CD4-positive, alpha-beta T cell treated with Interleukin-10 for 1 hour (primary cell): ENCODE measurements around the gene DBNL.
"Not testable (repeated sequence)": the region's sequence is repeated elsewhere in the genome, so short reads cannot be mapped to it uniquely, and the experiment has no call there.

Experiments used
- DNase-seq: peaks from one replicate; pipeline ENCODE4 v3.0.0-alpha.2; 2020

DBNL gene

DNA sequence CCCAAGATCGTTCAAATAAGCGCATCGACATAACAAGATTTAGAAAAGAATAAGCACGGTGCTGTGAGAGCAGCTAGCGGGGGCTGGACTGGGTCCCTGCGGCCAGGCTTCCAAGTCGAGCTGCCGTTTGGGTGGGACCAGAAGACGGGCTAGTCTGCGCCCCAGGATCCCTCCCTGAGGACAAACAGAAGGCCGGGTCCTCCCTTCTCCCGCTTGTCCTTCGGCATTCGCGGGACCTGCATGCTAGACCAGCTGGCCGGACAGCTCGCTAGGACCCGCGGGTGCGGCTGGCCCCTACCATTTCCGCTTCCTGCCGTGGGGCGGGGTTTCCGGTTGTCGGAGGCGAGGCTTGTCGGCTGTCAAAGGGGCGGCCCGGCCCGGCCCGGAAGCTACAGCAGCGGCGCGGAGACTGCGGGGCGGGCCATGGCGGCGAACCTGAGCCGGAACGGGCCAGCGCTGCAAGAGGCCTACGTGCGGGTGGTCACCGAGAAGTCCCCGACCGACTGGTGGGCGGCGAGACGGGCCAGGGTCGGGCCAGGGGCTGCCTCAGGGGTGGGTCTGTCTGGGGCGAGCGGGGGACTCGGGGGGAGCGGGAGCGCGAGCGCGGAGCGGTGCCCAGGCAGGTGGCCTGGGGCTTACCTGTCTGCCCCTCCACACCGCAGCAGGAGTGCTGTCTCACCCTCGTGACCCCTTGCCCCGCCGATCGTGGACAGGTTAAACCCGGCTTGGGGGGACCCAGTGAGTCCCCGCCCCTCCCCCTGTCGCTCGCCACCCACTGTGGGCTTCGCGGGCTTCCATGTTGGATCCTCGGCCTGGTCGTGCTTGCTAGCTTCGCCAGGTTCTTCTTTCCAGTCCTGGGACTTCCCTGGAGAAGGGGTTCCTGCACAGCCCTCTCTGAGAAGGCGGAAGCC lies at the start of gene DBNL:
Gene DBNL (plus strand): TSS at position 388 of the 911 bp plus-strand sequence. CDS start 36 bp downstream, at position 424.
- DNase-seq = peak; percentile 87

DNA sequence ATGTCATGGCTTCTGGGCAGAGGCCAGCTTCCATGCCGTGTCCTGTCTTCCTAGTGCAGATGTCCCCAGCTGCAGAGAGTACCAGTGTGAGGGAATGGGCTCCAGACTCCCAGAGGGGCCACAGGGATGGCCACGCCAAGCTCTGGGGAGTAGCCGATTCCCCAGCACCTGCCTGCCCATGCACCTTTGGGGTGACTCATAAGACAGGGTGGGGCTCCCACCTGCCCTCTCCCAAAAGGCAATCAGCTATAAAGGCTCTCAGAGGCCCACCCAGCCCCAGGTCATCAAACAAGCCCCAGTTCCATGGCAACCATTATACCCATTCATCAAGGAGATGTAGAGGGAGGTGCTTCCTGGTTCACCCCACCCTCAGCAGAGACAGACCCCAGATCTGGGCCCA lies 47.0 kb upstream of the DBNL start, which contains the start of gene SPDYE1:
Gene SPDYE1 (plus strand): TSS at position 366 of the 400 bp plus-strand sequence. CDS start 2,053 bp downstream, outside the sequence.
- not testable (repeated sequence) for DNase-seq

DNA sequence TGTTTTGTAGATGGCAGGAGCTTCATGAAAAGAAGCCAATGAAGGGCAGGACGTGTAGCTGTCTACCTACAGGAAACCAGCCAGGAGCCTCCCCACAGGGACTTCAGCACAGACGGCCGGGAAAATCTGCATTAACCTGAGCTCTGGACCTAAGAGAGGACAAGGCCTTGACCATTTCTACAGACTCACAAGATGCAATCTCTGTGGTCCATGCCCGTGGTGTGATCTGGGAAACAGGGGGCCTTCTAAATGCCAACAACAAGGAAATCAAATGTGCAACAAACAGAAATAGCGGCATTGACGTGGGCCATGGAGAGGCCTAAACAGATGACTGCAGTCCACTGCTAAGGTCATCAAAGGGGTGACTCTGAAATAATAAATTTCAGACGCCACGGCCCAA lies 32.4 kb upstream of the DBNL start:
- not testable (repeated sequence) for DNase-seq

DNA sequence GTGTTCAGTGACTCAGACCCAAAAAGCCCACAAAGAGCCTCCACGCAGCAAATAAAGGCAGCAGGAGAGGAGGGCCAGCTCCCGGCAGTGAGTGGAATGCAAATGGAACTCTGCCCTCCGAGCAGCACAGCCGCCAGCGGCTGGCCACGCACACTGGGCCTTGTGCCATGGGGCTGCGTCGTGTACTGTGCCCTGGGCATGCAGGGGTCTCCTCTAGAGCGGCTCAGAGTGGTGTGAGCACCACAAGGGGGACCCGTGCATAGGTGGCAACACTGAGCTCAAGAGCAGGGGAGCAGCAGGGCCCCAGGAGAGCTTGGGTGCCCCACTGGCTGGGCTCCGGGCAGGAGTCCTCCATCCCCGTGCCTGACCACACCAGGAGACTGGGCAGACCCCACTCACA lies 29.4 kb upstream of the DBNL start:
- DNase-seq = not testable (repeated sequence)

DNA sequence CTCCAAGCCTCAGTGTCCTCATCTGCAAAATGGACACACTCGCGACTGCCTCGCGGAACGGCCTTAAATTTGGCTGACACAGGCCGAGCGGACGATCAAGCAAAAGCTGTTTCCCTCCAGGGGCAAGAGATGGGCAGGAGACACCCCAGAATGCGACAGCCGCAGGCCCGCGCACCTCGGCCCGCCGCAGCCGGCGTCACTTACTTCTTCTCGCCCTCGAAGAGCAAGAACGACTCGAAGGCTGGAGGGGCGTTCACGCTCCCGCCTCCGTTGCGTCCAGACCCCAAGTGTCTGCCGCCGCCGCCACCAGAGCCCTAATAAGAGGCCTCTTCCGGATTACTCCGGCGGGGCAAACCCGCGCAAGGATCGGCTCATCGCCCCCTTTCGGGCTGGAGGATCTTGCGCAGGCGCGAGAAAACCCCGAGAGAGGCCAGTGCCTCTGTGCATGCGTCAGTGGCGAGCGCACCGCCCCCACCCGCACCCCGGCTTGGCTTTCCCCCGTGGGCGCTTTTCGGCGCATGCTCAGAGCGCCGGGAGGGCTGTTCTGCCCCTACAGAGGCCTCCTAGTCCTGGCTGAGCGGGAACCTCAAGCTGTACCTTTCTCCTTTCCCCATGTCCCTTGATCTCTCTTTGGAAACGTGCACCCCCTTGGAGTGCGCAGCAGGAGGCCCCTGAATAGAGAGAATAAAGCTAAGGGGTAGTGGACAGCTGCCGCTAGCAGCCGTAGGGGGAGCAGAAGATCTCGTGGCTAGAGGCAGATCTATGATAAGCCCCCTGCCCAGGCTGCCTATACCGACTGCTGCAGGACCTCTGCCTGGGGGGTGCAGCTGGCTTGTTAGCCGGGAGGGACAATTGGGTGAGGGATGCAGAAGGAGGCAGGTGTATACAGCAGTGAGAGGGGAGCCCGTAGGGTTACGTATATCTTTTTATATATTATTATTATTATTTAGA lies 25.4 kb upstream of the DBNL start:
- peak; percentile 100 for DNase-seq

DNA sequence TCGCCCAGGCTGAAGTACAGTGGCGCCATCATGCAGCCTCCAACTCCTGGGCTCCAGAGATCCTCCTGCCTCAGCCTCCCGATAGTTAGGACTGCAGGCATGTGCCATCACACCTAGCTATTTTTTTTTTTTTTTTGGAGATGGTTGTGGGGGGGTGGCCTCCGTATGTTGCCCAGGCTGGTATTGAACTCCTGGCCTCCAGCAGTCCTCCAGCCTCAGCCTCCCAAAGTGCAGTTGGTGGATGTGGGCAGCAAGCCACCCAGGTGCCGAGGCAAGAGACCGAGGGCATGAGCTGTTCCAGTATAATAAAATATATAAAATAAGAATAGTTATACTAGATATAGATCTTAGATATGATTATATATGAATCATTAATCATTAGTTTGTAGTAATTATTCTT lies 24.7 kb upstream of the DBNL start:
- not testable (repeated sequence) for DNase-seq

DNA sequence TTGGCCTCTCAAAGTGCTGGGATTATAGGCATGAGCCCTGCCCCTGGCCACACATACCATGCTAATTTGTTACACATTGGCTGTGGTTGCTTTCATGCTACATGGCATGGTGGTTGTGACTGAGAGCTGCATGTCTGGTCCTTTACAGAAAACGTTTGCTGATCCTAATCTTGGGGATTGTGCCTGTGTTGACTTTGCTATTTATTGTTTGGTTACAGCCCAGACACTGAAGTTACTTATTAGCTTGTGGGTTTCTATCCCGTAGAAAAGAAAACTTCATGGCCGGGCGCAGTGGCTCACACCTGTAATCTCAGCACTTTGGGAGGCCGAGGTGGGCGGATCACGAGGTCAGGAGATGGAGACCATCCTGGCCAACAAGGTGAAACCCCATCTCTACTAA lies 22.4 kb upstream of the DBNL start:
- DNase-seq = not testable (repeated sequence)

DNA sequence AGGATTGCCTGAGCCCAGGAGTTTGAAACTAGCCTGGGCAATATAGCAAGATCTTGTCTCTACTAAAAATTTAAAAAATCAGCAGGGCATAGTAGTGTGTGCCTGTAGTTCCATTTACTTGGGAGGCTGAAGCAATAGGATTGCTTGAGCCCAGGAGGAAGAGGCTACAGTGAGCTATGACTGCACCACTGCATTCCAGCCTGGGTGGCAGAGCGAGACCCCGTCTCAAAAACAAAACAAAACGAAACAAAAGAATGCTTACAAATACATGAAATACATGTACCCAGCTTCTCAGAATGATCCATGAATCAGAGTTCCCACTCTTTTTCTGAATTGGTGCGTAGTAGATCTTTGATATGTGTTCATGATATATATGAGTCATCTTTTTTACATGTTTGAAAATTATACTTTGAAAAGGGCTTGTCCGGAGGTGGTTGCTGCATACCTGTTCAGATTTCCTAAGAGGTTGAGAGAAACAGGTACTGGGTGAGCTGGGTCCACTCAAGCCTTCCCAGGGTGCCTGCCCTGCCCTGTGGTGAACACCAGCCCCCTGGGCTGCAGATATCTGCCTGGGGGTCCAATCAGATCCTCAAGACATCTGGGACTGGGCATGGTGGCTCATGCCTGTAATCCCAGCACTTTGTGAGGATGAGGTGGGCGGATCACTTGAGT lies 21.6 kb upstream of the DBNL start:
- not testable (repeated sequence) for DNase-seq

DNA sequence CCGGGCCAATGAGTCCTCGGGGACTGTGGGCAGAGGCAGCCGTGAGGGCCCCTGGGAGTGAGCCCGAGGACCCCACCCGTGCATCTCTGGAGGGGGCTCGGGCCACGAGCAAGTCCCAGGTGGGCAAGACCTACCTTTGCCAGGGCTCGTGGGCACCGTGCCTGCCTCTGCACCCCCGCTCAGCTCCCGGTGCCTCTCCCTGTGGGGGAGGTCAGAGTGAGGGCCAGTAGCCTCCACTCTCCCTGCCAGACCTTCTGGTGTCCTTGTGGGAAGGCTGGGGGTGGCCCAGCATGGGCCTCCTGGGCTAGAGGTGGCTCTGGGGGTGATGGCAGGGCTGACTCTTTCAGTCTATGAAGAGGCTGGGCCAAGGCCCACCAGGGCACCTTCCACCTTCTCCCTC lies 15.1 kb upstream of the DBNL start:
- not testable (repeated sequence) for DNase-seq

DNA sequence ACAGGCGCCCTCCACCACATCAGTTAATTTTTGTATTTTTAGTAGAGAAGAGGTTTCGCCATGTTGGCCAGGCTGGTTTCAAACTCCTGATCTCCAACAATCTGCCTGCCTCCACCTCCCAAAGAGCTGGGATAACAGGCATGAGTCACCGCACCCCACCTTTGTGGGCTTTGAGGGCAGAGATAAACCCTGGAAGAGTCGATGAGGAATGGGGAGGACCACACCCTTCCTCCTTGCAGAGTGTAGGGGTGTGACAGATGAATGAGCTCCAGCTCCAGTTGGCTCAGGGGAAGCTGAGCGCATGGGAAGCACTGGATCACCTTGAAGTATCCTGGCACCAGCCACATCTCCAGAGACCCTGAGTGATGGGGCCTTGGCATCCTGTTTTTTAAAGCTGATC lies 14.5 kb upstream of the DBNL start:
- DNase-seq = not testable (repeated sequence)

DNA sequence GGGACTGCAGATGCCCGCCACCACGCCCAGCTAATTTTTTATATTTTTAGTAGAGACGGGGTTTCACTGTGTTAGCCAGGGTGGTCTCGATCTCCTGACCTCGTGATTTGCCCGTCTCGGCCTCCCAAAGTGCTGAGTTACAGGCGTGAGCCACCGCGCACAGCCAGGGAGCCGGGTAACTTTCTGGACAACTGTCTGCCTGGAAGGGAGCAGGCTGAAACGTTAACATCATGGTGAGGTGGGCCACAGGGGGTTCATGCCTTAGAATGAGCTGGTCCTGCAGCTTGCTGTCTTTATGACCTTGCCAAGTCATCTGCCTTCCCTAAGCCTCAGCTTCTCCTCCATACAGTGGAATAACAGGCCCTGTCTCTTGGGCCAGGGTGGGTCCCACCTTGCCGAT lies 13.2 kb upstream of the DBNL start:
- not testable (repeated sequence) for DNase-seq

DNA sequence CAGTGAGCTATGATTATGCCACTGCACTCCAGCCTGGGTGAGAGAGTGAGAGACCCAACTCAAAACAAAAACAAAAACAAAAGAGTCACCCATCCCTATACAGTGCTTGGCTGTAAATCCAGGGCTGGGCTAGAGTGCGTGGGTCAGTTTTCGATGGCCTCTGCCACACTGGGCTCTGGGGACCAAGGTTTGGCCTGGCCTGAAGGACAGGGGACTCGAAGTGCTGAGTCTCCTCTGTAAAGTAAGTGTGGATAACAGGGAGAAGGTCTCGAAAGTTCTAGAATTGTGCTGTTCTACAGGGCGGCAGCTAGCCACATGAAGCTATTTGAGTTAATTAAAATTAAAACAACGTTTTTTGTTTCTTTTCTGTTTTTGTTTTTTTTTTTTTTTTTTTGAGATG lies 12.5 kb upstream of the DBNL start:
- not testable (repeated sequence) for DNase-seq

DNA sequence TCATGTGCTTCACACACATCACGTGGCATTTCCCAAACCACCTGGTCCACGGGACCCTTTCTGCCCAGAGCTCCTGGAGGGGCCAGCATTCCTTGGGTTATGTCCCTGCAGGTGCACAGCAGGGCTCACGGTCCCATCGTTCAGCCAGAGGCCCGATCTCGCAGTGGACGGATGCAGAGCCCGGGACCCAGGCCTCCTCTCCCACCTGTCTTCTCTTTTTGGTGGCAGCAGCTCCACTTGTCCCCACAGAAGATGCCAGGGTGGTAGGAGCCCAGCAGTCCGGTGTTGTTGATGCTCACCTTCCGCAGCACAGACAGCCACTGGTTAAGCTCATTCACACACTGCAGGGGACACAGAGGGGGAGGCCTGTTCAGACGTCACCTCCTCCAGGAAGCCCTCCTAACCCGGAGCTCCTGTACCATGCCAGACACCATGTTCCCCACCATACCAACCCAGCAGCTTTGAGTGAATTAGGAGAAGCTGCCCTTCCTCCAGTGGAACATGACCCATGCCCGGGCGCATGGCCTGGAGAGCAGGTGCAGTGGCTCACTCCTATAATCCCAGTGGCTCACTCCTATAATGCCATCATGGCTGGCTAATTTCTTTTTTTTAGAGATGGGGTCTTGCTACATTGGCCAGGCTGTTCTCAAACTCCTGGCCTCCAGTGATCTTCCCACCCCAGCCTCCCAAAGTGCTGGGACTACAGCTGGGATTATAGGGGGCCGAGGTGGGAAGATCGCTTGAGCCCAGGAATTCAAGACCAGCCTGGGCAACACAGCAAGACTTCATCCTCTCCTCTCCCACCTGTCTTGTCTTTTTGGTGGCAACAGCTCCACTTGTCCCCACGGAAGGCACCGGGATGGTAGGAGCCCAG lies 10.3 kb upstream of the DBNL start:
- DNase-seq = not testable (repeated sequence)

DNA sequence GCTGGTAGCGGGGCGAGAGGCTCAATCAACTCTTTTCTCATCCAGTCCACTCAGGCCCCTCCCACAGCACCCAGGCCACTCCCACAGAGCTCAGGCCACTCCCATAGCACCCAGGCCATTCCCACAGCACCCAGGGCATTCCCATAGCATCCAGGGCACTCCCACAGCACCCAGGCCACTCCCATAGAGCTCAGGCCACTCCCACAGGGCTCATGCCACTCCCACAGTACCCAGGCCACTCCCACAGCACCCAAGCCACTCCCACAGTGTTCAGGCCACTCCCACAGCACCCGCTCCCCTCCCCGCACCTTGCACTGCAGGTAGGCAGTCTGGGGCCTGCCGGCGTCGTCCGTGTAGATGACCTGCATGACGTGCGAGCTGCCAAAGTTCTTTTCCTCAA lies 8.1 kb upstream of the DBNL start:
- DNase-seq = peak; percentile 56

DNA sequence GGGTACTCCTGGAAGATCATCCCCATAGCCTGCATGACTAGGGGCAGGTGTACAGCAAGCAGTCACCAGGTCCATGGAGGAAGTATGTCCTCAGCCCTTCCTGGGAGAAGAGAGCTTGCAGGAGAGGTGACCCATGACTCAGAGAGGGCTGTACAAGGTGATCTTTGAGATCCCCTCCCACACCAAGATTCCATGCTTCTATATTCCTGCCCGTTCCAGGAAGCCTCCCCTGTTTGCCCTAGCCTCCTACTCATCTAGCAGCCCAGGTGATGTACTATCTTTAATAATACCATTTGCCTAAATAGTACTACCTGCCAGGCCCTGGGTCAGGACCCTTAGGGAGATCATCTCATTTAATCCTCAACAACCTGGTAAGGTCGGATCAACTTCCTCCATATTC lies 6.6 kb upstream of the DBNL start:
- not testable (repeated sequence) for DNase-seq

DNA sequence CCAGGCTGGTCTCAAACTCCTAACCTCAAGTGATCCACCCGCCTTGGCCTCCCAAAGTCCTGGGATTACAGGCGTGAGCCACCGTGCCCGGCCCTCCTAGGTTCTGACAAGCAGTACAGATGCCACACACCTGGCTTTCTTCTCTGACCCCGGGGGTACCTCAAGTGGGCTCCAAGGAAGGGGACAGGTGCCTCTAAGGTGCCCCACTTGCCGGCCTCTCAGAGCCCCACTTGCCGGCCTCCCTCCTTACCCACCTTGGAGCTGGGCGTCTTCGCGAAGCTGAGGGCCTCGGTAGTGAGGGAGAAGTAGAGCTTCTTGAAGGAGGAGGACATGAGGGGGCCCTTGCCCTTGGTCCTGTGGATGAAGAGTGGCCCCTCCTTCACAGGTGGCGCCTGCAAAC lies 5.9 kb upstream of the DBNL start:
- DNase-seq = not testable (repeated sequence)

DNA sequence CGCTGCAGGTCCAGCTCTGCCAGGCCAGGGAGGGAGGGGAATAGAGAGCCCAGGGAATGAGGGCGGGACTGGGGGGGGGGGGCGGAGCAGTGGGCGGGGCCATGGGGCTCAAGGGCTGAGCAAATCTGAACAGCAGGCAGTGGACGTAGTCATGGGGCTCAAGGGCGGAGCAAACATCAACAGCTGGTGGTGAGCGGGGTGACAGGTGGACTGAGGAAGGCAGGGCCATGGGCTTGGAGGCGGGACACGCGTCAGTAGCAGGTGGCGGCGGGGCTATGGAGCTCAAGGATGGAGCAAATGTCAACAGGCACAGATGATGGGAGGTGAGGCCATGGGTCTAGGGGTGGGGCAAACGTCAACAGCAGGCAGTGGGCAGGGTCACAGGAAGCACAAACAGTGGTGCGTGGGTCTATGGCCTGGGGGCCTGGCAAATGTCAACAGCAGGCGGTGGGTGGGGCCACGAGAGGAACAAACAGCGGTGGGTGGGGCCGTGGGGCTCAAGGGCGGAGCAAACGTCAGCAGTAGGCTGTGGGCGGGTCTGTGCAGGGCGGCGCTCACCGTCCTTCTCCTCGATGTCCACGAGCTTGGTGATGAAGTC lies 5.4 kb upstream of the DBNL start:
- DNase-seq = peak; percentile 90

DNA sequence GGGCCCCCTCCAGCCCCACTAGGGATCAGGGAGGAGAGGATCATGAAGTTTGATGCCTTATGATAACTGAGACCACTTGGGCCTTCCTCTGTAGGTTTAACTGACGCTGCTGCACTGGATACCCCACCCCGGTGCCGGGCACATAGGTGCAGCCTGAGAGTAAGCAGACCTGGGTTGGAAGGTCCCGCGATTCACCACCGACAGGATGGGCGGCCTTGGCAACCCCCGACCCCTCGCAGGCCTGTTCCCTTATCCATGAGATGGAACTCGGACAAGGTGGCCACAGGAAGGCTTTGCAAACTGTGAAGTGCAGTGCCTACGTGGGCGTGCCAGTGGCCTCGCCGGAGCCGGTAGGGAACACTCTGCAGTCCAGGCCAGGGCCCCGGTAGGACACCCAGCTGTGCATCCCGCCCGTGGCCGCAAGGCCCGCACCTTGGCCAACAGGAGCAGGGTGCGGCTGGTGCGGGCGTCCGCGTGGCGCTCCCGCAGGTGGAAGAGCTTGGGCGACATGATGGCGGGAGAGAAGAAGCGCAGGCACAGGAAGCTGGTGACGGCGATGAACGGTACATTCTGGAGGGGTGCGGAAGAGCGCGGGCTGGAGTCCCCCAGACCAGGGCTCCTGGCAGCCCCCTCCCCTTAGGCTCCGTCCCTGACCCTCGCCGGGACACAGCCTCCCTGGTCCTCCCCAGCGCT lies 4.6 kb upstream of the DBNL start:
- DNase-seq = not testable (repeated sequence)

DNA sequence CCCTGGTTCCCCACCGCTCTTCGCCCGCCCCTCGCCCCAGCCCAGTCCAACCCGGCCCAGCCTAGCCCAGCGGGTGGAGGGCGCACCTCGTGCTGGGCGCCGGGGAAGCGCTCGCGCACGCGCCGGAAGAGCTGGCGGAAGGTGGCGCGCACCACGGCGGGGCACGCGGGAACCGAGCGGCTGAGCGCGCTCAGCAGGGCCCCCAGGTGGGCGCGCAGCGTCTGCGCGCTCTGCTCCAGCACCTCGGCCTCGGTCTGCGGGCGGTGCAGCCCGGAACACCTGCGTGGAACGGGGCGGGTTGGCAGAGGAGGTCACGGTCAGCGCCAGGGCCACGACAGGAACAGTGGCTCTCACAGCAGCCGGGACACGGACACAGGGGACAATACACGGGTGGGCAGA lies 4.0 kb upstream of the DBNL start:
- DNase-seq = peak; percentile 79

DNA sequence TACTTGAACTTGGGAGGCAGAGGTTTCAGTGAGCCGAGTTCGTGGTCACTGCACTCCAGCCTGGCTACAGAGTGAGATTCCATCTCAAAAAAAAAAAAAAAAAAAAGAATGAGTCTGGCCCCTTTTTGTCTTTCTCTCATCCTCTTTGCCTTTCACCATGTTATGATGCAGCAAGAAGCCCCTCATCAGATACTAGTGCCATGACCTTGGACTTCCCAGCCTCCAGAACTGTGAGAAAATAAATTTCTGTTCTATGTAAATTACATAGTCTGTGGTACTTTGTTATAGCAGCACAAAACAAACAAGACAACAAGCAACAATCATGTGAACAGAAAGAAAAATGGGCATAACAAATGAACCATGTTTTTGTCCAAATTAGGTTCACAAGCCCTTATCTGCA lies 2.3 kb upstream of the DBNL start:
- DNase-seq = no peak

DNA sequence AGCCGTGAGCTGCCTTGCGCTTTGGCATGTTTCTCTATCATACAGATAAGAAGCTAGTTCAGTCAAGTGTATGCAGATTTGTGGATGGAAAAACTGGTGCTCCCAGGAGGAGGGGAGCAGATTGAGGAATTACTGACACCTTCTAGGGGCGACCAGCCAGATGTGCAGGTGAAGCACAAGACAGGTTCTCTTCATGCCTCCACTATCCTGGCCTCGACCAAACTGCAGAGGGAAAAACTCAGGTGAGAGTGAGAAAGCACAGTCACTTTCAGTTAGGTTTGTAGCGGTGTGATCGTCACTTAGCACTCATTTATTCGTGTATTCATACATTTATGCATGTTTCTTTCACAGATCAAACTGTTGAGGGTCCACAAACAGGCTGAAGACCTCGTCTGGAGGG lies 600 bp upstream of the DBNL start:
- DNase-seq = no peak
